Measurements from ENCODE around the gene PARD3. TPM values are rescaled to one million over a fixed set of nuclear protein-coding genes. Genes with fewer than 3 reads are reported as not detected.

Gene PARD3
- total and polyA plus RNA-seq, 2 donors (not counting 3 experiments of a cell fraction or from before 2014, with no cell fraction given) = 7.3 to 24.1 TPM

GRCh38 chr10:34864149-34865067, 49.3 kb upstream of the PARD3 start:
- Histone ChIP-seq H3K27ac (ENCODE audit: insufficient read depth, low read depth, low read length) (no peak overlapping the region), H3K9ac (replicated peaks; ENCODE audit: extremely low read depth, insufficient read depth, low read length) (no peak overlapping the region), H4K20me1 (replicated peaks; ENCODE audit: control insufficient read depth, extremely low read depth, insufficient read depth, low read length) (no peaks in the 10 kb centered on the region), H3K27me3 (ENCODE audit: control insufficient read depth in 2 of 2, insufficient read depth in 2 of 2, low read length in 2 of 2) (peaks cover 2 to 7% of the 10 kb centered on the region in 2 experiments), H3K9me1 (replicated peaks; ENCODE audit: control insufficient read depth, extremely low read depth, insufficient read depth, low read length) (no peaks in the 10 kb centered on the region), H2AFZ (ENCODE audit: low read depth, low read length) (no peak overlapping the region), H3K36me3 (ENCODE audit: control insufficient read depth in 2 of 2, extremely low read depth in 1 of 2, insufficient read depth in 2 of 2, low read length in 2 of 2) (no peaks in the 10 kb centered on the region), H3K4me2 (ENCODE audit: insufficient read depth, low read length) (no peak overlapping the region), H3K4me3 (replicated peaks in 1 of 3; ENCODE audit: insufficient read depth in 1 of 3, low read depth in 1 of 3, low read length in 3 of 3) (no peak overlapping the region), H3K79me2 (ENCODE audit: control insufficient read depth, insufficient read depth, low read length) (no peaks in the 10 kb centered on the region), H3K4me1 (ENCODE audit: control insufficient read depth, extremely low read depth, insufficient read depth, low read length) (no peaks in the 10 kb centered on the region), H3K9me3 (replicated peaks; ENCODE audit: control insufficient read depth, insufficient read depth, low read length) (no peaks in the 10 kb centered on the region)
- DNase-seq (ENCODE audit: low read depth, low spot score) = no peak
- BruUV-seq (replicated peaks) = no TSS peak
- dilution Hi-C loops (cut with MboI; ENCODE audit: extremely low pct_ligation_motif_present, low sequenced_read_pairs) = no loop called here
- intact Hi-C loops (cut with micrococcal nuclease) = no loop called here
- FAIRE-seq = no peak
- TF ChIP-seq MYC (IDR thresholded peaks at IDR 0.05; ENCODE audit: low read depth, low read length) = no peak
- ChIA-PET CTCF (interaction anchor here (1.3 to 1.6 kb wide), 2 partner anchors 9 to 48 kb away, joined by 3 read pairs; no protein-coding TSS in a partner anchor), POLR2A (no interaction called here)

GRCh38 chr10:34862892-34863291, 47.8 kb upstream of the PARD3 start:
- no peak overlapping the region for H3K4me2 ChIP-seq (ENCODE audit: insufficient read depth, low read length)
- no peaks in the 10 kb centered on the region for H3K9me1 ChIP-seq (replicated peaks; ENCODE audit: control insufficient read depth, extremely low read depth, insufficient read depth, low read length)
- no peak overlapping the region for H2AFZ ChIP-seq (ENCODE audit: low read depth, low read length)
- no peak overlapping the region for H3K9ac ChIP-seq (replicated peaks; ENCODE audit: extremely low read depth, insufficient read depth, low read length)
- H3K27ac ChIP-seq (ENCODE audit: insufficient read depth, low read depth, low read length) = no peak overlapping the region
- no peaks in the 10 kb centered on the region for H3K4me1 ChIP-seq (ENCODE audit: control insufficient read depth, extremely low read depth, insufficient read depth, low read length)
- peaks cover 5 to 6% of the 10 kb centered on the region in 2 experiments for H3K27me3 ChIP-seq (ENCODE audit: control insufficient read depth in 2 of 2, insufficient read depth in 2 of 2, low read length in 2 of 2)
- FAIRE-seq = no peak
- ChIA-PET POLR2A (no interaction called here), CTCF (interaction anchor here (1.4 kb wide), 1 partner anchor 11 kb away, joined by 3 read pairs; no protein-coding TSS in a partner anchor)
- intact Hi-C loops (cut with micrococcal nuclease) = no loop called here
- no peak for DNase-seq (ENCODE audit: low read depth, low spot score)
- dilution Hi-C loops (cut with MboI; ENCODE audit: extremely low pct_ligation_motif_present, low sequenced_read_pairs) = no loop called here
- no peak overlapping the region for H3K4me3 ChIP-seq (replicated peaks in 1 of 3; ENCODE audit: insufficient read depth in 1 of 3, low read depth in 1 of 3, low read length in 3 of 3)
- TF ChIP-seq FOS (IDR thresholded peaks at IDR 0.05; ENCODE audit: borderline replicate concordance, insufficient read depth, low read length) (no peak), GATA2 (IDR thresholded peaks at IDR 0.05; ENCODE audit: insufficient read depth, insufficient read length, low read depth, low read length) (no peak), JUN (IDR thresholded peaks at IDR 0.05; ENCODE audit: borderline replicate concordance, insufficient read depth, insufficient read length, low read depth) (no peak), POLR2A (IDR thresholded peaks at IDR 0.05; ENCODE audit: low read depth, low read length) (no peak), MYC (IDR thresholded peaks at IDR 0.05; ENCODE audit: low read depth, low read length) (no peak), EZH2 (IDR thresholded peaks at IDR 0.05; ENCODE audit: borderline replicate concordance, low read depth, low read length, severe bottlenecking) (no peak), POLR2AphosphoS5 (IDR thresholded peaks at IDR 0.05; ENCODE audit: insufficient read depth, low read depth, low read length) (no peak)
- TF ChIP-seq, protein P1, sequence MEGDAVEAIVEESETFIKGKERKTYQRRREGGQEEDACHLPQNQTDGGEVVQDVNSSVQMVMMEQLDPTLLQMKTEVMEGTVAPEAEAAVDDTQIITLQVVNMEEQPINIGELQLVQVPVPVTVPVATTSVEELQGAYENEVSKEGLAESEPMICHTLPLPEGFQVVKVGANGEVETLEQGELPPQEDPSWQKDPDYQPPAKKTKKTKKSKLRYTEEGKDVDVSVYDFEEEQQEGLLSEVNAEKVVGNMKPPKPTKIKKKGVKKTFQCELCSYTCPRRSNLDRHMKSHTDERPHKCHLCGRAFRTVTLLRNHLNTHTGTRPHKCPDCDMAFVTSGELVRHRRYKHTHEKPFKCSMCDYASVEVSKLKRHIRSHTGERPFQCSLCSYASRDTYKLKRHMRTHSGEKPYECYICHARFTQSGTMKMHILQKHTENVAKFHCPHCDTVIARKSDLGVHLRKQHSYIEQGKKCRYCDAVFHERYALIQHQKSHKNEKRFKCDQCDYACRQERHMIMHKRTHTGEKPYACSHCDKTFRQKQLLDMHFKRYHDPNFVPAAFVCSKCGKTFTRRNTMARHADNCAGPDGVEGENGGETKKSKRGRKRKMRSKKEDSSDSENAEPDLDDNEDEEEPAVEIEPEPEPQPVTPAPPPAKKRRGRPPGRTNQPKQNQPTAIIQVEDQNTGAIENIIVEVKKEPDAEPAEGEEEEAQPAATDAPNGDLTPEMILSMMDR (IDR thresholded peaks at IDR 0.05; ENCODE audit: extremely low read depth in 1 of 2, insufficient read depth in 1 of 2, low read depth in 1 of 2, low read length in 2 of 2) = no peak
- TF ChIP-seq, protein P2, sequence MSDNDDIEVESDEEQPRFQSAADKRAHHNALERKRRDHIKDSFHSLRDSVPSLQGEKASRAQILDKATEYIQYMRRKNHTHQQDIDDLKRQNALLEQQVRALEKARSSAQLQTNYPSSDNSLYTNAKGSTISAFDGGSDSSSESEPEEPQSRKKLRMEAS (IDR thresholded peaks at IDR 0.05; ENCODE audit: insufficient read depth, insufficient read length) = no peak
- H4K20me1 ChIP-seq (replicated peaks; ENCODE audit: control insufficient read depth, extremely low read depth, insufficient read depth, low read length) = no peaks in the 10 kb centered on the region
- H3K79me2 ChIP-seq (ENCODE audit: control insufficient read depth, insufficient read depth, low read length) = no peaks in the 10 kb centered on the region
- H3K36me3 ChIP-seq (ENCODE audit: control insufficient read depth in 2 of 2, extremely low read depth in 1 of 2, insufficient read depth in 2 of 2, low read length in 2 of 2) = no peaks in the 10 kb centered on the region
- H3K9me3 ChIP-seq (replicated peaks; ENCODE audit: control insufficient read depth, insufficient read depth, low read length) = no peaks in the 10 kb centered on the region
- BruUV-seq (replicated peaks) = no TSS peak
